GM19023 (cell line): ENCODE measurements around the gene KRT9.

ENCODE experiments used
- ATAC-seq: cut with Tn5 transposase; IDR thresholded peaks from one replicate; pipeline ENCODE4 v1.9.1; 2021; ENCODE audit warnings: mild to moderate bottlenecking, moderate library complexity; ENCODE audit not compliant: unreplicated experiment

Gene KRT9

GRCh38 chr17:41516147-41516829 is 55.6 kb downstream of the KRT9 start:
- no peak for ATAC-seq
